WTC11 (cell line): Measurements from ENCODE around the gene MPST. TPM values are rescaled to one million over a fixed set of nuclear protein-coding genes. Genes with fewer than 3 reads are reported as not detected.

Experiments used
- ATAC-seq: fragments of 200-7000 bp; cut with Tn5 transposase; 2 replicates; pipeline ENCODE4 v1.10.0; 2021; ENCODE audit warnings: mild to moderate bottlenecking, moderate library complexity
- CTCF ChIA-PET: fragments of 300-600 bp; sonication (Branson Sonifier 250); formaldehyde crosslinking; loops from one replicate; lab custom pipeline; 2021; ENCODE audit warnings: antibody characterized with exemption; lab: Charles Lee
- POLR2A ChIA-PET: fragments of 350-600 bp; sonication (Branson Sonifier 250); formaldehyde crosslinking; loops from one replicate; lab custom pipeline; 2021; ENCODE audit warnings: antibody characterized with exemption; lab: Charles Lee
- DNase-seq: peaks from one replicate; pipeline ENCODE4 v3.0.0; 2021; ENCODE audit warnings: low spot score
- H3K27ac Mint-ChIP-seq: 2 replicates; pipeline ENCODE4 v1.8.0; 2021; ENCODE audit warnings: mixed read lengths
- H3K27me3 Mint-ChIP-seq: 2 replicates; pipeline ENCODE4 v1.8.0; 2021; ENCODE audit warnings: low read depth, mild to moderate bottlenecking, moderate library complexity, mixed read lengths
- H3K36me3 Mint-ChIP-seq: 2 replicates; pipeline ENCODE4 v1.8.0; 2021; ENCODE audit warnings: mixed read lengths
- H3K4me1 Mint-ChIP-seq: 2 replicates; pipeline ENCODE4 v1.8.0; 2022; ENCODE audit warnings: mixed read lengths
- H3K4me3 Mint-ChIP-seq: 2 replicates; pipeline ENCODE4 v1.8.0; 2021; ENCODE audit warnings: mild to moderate bottlenecking, moderate library complexity, mixed read lengths
- H3K9me3 Mint-ChIP-seq: 2 replicates; pipeline ENCODE4 v1.8.0; 2021; ENCODE audit warnings: mixed read lengths
- ARID4B ChIP-seq: sonication (generic); formaldehyde crosslinking; IDR thresholded peaks from 2 replicates; pipeline ENCODE4 v1.8.0; 2023; ENCODE audit warnings: missing genetic modification reagents, mild to moderate bottlenecking, borderline replicate concordance
- CBFB ChIP-seq: sonication (generic); formaldehyde crosslinking; IDR thresholded peaks from 2 replicates; pipeline ENCODE4 v1.8.1; 2022; ENCODE audit warnings: mild to moderate bottlenecking, low read depth, missing genetic modification reagents
- ELF4 ChIP-seq: sonication (generic); formaldehyde crosslinking; IDR thresholded peaks from 2 replicates; pipeline ENCODE4 v1.8.1; 2022; ENCODE audit warnings: low read depth, mild to moderate bottlenecking, moderate library complexity, missing genetic modification reagents
- FOXK1 ChIP-seq: sonication (generic); formaldehyde crosslinking; IDR thresholded peaks from 2 replicates; pipeline ENCODE4 v1.8.0; 2022; ENCODE audit warnings: mild to moderate bottlenecking, moderate library complexity, missing genetic modification reagents
- GABPB1 ChIP-seq: sonication (generic); formaldehyde crosslinking; IDR thresholded peaks from 2 replicates; pipeline ENCODE4 v1.8.1; 2023; ENCODE audit warnings: mild to moderate bottlenecking, missing genetic modification reagents
- GTF2I ChIP-seq: fragments of 250-450 bp; sonication (Bioruptor Pico); conservative IDR thresholded peaks from 2 replicates; pipeline ENCODE4 v1.4.0; 2021; ENCODE audit warnings: mild to moderate bottlenecking
- HMGA2 ChIP-seq: fragments of 250-450 bp; sonication (Bioruptor Pico); IDR thresholded peaks from 2 replicates; pipeline ENCODE4 v1.4.0; 2021; ENCODE audit warnings: mild to moderate bottlenecking, moderate library complexity
- MYBL2 ChIP-seq: sonication (generic); formaldehyde crosslinking; IDR thresholded peaks from 2 replicates; pipeline ENCODE4 v1.8.1; 2023; ENCODE audit warnings: mild to moderate bottlenecking, moderate library complexity, missing genetic modification reagents
- TEAD1 ChIP-seq: sonication (generic); formaldehyde crosslinking; IDR thresholded peaks from 2 replicates; pipeline ENCODE4 v1.8.0; 2022; ENCODE audit warnings: mild to moderate bottlenecking, missing genetic modification reagents
- ZNF121 ChIP-seq: sonication (generic); formaldehyde crosslinking; IDR thresholded peaks from 2 replicates; pipeline ENCODE4 v1.8.0; 2023; ENCODE audit warnings: missing genetic modification reagents
- ZNF263 ChIP-seq: sonication (generic); formaldehyde crosslinking; IDR thresholded peaks from 2 replicates; pipeline ENCODE4 v1.8.1; 2022; ENCODE audit warnings: low read depth, mild to moderate bottlenecking, moderate library complexity, missing genetic modification reagents
- ZNF512 ChIP-seq: sonication (generic); formaldehyde crosslinking; IDR thresholded peaks from 2 replicates; pipeline ENCODE4 v1.8.1; 2022; ENCODE audit warnings: missing genetic modification reagents, borderline replicate concordance
- total RNA-seq: library from RNA; stranded (reverse); gene quantifications from 3 replicates; pipeline ENCODE4 v1.2.3, GENCODE V29; 2021
- TF ChIP-seq, protein P1 (sequence below): sonication (generic); formaldehyde crosslinking; IDR thresholded peaks from 2 replicates; pipeline ENCODE4 v1.8.1; 2022; ENCODE audit warnings: low read depth, missing genetic modification reagents, borderline replicate concordance
- TF ChIP-seq, protein P2 (sequence below): sonication (generic); formaldehyde crosslinking; IDR thresholded peaks from 2 replicates; pipeline ENCODE4 v1.8.0; 2022; ENCODE audit warnings: mild to moderate bottlenecking, missing genetic modification reagents

MPST gene
- total RNA-seq, 1 experiment from 2014 or later: 86.6 TPM

DNA sequence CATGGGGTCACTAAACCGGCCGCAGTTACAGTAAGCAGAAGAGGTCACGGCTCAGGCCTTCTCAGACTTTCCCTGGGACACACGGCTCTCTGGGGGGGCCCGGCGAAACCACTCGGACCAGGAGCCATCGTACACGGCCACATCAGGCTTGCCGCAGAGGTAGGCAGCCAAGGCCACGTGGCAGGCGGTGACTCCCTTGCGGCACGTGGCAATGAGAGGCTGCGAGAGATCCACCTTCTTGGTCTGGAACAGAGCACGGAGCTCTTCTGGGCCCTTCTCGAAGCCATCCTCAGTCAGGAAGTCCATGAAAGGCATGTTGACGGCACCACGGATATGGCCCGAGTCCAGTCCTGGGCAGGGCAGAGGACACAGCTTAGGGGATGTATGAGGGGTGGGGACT lies 8.6 kb upstream of the MPST start (continued):
- TF ChIP-seq TEAD1 (CRISPR knock-in tag) (no peak), MYBL2 (CRISPR knock-in tag) (no peak), GABPB1 (CRISPR knock-in tag) (no peak)

- Mint-ChIP-seq H3K4me1 (peaks cover 8% of the 10 kb centered on the region), H3K9me3 (no peaks in the 10 kb centered on the region), H3K27me3 (peaks cover 26% of the 10 kb centered on the region), H3K4me3 (no peak overlapping the region), H3K36me3 (no peaks in the 10 kb centered on the region), H3K27ac (no peak overlapping the region)
- ChIA-PET CTCF (interaction anchor here (1.0 to 1.7 kb wide), 3 partner anchors 13 to 155 kb away, joined by 3 to 8 read pairs (median 3); no protein-coding TSS in a partner anchor), POLR2A (no interaction called here)
- ATAC-seq (no peak), DNase-seq (no peak)
- TF ChIP-seq ARID4B: no peak
- TF ChIP-seq GTF2I (CRISPR knock-in tag): 0 out of 2 replicates have a peak, but pooled peaks have one; percentile 9
- no peak for TF ChIP-seq CBFB (CRISPR knock-in tag)
- no peak for TF ChIP-seq FOXK1
- TF ChIP-seq, protein P1, sequence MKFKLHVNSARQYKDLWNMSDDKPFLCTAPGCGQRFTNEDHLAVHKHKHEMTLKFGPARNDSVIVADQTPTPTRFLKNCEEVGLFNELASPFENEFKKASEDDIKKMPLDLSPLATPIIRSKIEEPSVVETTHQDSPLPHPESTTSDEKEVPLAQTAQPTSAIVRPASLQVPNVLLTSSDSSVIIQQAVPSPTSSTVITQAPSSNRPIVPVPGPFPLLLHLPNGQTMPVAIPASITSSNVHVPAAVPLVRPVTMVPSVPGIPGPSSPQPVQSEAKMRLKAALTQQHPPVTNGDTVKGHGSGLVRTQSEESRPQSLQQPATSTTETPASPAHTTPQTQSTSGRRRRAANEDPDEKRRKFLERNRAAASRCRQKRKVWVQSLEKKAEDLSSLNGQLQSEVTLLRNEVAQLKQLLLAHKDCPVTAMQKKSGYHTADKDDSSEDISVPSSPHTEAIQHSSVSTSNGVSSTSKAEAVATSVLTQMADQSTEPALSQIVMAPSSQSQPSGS (CRISPR knock-in tag): no peak
- TF ChIP-seq ZNF263: no peak
- no peak for TF ChIP-seq ZNF512
- no peak for TF ChIP-seq ELF4 (CRISPR knock-in tag)
- TF ChIP-seq, protein P2, sequence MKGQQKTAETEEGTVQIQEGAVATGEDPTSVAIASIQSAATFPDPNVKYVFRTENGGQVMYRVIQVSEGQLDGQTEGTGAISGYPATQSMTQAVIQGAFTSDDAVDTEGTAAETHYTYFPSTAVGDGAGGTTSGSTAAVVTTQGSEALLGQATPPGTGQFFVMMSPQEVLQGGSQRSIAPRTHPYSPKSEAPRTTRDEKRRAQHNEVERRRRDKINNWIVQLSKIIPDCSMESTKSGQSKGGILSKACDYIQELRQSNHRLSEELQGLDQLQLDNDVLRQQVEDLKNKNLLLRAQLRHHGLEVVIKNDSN (CRISPR knock-in tag): no peak
Measured at GRCh38 chr22:37011472-37011871, 8.1 kb upstream of the MPST start.

- H3K4me1 Mint-ChIP-seq: peaks cover 9% of the 10 kb centered on the region
- CTCF ChIA-PET: interaction anchor here (0.7 to 1.2 kb wide), 2 partner anchors 9 to 34 kb away, joined by 3 to 4 read pairs; no protein-coding TSS in a partner anchor
- H3K36me3 Mint-ChIP-seq: no peaks in the 10 kb centered on the region; the same call in 1 of the 2 replicates
- H3K9me3 Mint-ChIP-seq: no peaks in the 10 kb centered on the region
- POLR2A ChIA-PET: no interaction called here
- H3K27ac Mint-ChIP-seq: no peak overlapping the region
- peaks cover 20% of the 10 kb centered on the region for H3K27me3 Mint-ChIP-seq
- no peak overlapping the region for H3K4me3 Mint-ChIP-seq
- TF ChIP-seq ZNF121 (CRISPR knock-in tag) (peak; percentile 31; the same call in 1 of the 2 replicates), HMGA2 (CRISPR knock-in tag) (no peak)
- TF ChIP-seq, all 79 proteins: peak for 1
- DNase-seq (no peak), ATAC-seq (no peak)
Measured at GRCh38 chr22:37012262-37012904, 7.2 kb upstream of the MPST start.
